Measurements from ENCODE around the gene PPIG. TPM values are rescaled to one million over a fixed set of nuclear protein-coding genes. Genes with fewer than 3 reads are reported as not detected.
"Not testable (repeated sequence)": the region's sequence is repeated elsewhere in the genome, so short reads cannot be mapped to it uniquely, and the experiment has no call there.

The PPIG gene
- total RNA-seq, 1 donor from 2014 or later, result 69.8 TPM

DNA sequence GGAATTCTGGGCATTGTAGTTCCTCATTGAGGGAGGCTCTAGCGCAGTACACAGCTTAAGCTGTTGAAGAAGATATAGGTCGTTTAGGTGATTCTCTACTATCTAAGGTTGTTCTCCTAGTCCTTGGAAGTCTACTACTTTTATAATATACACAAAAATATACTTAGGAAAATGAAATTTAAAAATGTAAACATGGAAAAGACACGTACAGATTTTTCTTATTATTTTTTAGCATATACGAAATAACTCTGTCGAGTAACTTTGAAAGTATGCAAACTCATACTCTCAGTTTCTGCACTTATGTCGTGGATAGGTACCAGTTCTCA is 10.2 kb upstream of the PPIG start:
- peak overlapping the region; percentile 81 for H3K27ac Mint-ChIP-seq
- peaks cover 10% of the 10 kb centered on the region for H3K4me1 Mint-ChIP-seq
- no peak for TF ChIP-seq CTCF (IDR thresholded peaks at IDR 0.05)
- intact Hi-C loops (cut with micrococcal nuclease), result loop anchor here (1.0 to 10.0 kb wide), 7 partner anchors 10 to 253 kb away; partner anchors contain the start of genes BBS5, CFAP210, LRP2 and PHOSPHO2
- ATAC-seq (ENCODE audit: low read depth) (no peak), DNase-seq (no peak)
- peaks cover 12% of the 10 kb centered on the region for H3K36me3 Mint-ChIP-seq (ENCODE audit: low read depth)
- H3K9me3 Mint-ChIP-seq, result no peaks in the 10 kb centered on the region
- peak overlapping the region; percentile 98 for H3K4me3 Mint-ChIP-seq
- CTCF ChIA-PET, result interaction anchor here (1.7 kb wide), 1 partner anchor 10 kb away, joined by 7 read pairs; the partner anchor contains the start of gene PPIG
- H3K27me3 Mint-ChIP-seq, result no peaks in the 10 kb centered on the region
- POLR2A ChIA-PET, result interaction anchor here (0.7 to 2.3 kb wide), 3 partner anchors 11 to 253 kb away, joined by 3 to 29 read pairs (median 3); partner anchors contain the start of genes PPIG and UBR3

- POLR2A ChIA-PET, result interaction anchor here (0.7 kb wide), 1 partner anchor 56 kb away, joined by 3 read pairs; no protein-coding TSS in a partner anchor
- DNase-seq; CTCF ChIA-PET; H3K9me3 Mint-ChIP-seq; H3K4me3 Mint-ChIP-seq; H3K27me3 Mint-ChIP-seq; H3K4me1 Mint-ChIP-seq; ATAC-seq (ENCODE audit: low read depth); H3K27ac Mint-ChIP-seq: not testable (repeated sequence)
- intact Hi-C loops (cut with micrococcal nuclease), result loop anchor here (5.0 to 10.0 kb wide), 2 partner anchors 97 to 210 kb away; partner anchors contain the start of genes BBS5 and LRP2
- H3K36me3 Mint-ChIP-seq (ENCODE audit: low read depth), result peaks cover 12% of the 10 kb centered on the region
Measured at GRCh38 chr2:169574539-169574938, 9.6 kb upstream of the PPIG start.

DNA sequence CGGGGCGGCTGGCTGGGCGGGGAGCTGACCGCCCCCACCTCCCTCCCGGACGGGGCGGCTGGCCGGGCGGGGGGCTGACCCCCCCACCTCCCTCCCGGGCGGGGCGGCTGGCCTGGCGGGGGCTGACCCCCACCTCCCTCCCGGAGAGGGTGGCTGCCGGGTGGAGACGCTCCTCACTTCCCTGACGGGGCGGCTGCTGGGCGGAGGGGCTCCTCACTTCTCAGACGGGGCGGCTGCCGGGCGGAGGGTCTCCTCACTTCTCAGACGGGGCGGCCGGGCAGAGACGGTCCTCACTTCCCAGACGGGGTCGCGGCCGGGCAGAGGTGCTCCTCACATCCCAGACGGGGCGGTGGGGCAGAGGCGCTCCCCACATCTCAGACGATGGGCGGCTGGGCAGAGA is 8.9 kb upstream of the PPIG start:
- H3K27ac Mint-ChIP-seq; CTCF ChIA-PET; H3K4me1 Mint-ChIP-seq; H3K4me3 Mint-ChIP-seq; ATAC-seq (ENCODE audit: low read depth); DNase-seq; H3K27me3 Mint-ChIP-seq; POLR2A ChIA-PET; H3K9me3 Mint-ChIP-seq; H3K36me3 Mint-ChIP-seq (ENCODE audit: low read depth): not testable (repeated sequence)
- intact Hi-C loops (cut with micrococcal nuclease), result loop anchor here (10.0 kb wide), 1 partner anchor 210 kb away; the partner anchor contains the start of gene LRP2

DNA sequence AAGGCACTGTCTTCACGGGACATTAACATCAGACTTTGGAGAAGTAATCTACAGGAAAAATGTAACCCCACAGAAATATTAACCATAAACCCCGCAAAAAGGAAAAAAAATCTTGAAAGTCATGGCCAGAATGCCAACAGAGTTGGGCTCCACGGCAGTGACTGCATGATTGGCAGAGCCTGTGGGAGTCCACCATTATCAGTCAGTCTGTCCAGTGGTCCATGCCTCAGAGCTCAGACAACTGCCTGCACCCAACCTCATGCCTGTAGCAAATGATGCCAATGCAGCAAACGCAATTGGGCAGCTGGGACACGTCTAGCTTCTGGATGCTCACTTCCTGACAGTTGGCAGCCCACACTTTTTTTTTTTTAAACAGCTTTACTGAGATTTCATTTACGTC is 5.1 kb upstream of the PPIG start:
- Mint-ChIP-seq H3K4me3 (no peak overlapping the region), H3K36me3 (ENCODE audit: low read depth) (no peaks in the 10 kb centered on the region), H3K27ac (no peak overlapping the region), H3K27me3 (no peaks in the 10 kb centered on the region), H3K4me1 (peaks cover 6% of the 10 kb centered on the region), H3K9me3 (no peaks in the 10 kb centered on the region)
- intact Hi-C loops (cut with micrococcal nuclease), result loop anchor here (10.0 kb wide), 1 partner anchor 214 kb away; the partner anchor contains the start of gene LRP2
- ATAC-seq (ENCODE audit: low read depth), result no peak
- POLR2A ChIA-PET, result no interaction called here
- CTCF ChIA-PET, result no interaction called here
- no peak for TF ChIP-seq CTCF (IDR thresholded peaks at IDR 0.05)
- no peak for DNase-seq

DNA sequence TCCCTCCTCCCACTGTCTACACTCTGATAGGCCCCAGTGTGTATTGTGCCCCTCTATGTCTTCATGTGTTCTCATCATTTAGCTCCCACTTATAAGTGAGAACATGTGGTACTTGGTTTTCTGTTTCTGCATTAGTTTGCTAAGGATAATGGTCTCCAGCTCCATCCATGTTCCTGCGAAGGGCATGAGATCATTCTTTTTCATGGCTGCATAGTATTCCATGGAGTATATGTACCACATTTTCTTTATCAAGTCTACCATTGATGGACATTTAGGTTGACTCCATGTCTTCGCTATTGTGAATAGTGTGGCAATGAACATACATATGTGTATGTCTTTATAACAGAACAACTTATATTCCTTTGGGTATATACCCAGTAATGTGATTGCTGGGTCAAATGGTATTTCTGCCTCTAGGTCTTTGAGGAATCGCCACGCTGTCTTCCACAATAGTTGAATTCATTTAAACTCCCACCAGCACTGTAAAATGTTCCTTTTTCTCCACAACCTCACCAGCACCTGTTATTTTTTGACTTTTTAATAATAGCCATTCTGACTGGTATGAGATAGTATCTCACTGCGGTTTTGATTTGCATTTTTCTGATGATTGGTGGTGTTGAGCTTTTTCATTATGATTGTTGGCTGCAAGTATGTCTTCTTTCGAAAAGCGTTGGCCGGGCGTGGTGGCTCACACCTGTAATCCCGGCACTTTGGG is 1.4 kb upstream of the PPIG start:
- DNase-seq; POLR2A ChIA-PET; CTCF ChIA-PET; H3K9me3 Mint-ChIP-seq; H3K27me3 Mint-ChIP-seq; ATAC-seq (ENCODE audit: low read depth); H3K4me3 Mint-ChIP-seq: not testable (repeated sequence)
- peaks cover 32% of the 10 kb centered on the region for H3K4me1 Mint-ChIP-seq
- peaks cover 21% of the 10 kb centered on the region for H3K36me3 Mint-ChIP-seq (ENCODE audit: low read depth)
- intact Hi-C loops (cut with micrococcal nuclease), result loop anchor here (10.0 kb wide), 1 partner anchor 1342 kb away; the partner anchor contains the start of gene GORASP2
- H3K27ac Mint-ChIP-seq, result peak overlapping the region; percentile 50

DNA sequence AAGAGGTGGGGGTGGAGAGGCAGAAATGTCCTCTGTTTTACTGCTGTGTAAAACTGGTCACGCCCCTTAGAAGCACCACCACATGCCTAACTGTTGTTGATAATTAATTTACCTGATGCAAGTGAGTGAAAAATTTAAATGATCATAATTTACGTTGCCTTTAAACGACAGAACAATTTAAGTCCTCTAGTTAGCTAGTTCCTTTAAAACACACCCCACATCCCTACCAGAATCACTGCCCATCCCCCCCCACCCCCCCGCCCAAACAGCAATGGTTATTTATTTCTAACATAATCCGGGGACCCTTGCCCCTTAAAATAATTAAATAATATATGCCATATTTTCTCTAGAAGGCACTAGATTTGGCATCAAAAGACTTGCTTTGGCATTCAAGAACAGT is 633 bp upstream of the PPIG start:
- ChIA-PET CTCF (interaction anchor here (2.0 kb wide), 1 partner anchor 10 kb away, joined by 7 read pairs; the partner anchor contains the start of gene FASTKD1), POLR2A (interaction anchor here (2.4 to 2.5 kb wide), 2 partner anchors 10 to 216 kb away, joined by 14 to 29 read pairs; partner anchors contain the start of genes FASTKD1 and SSB)
- H3K27ac Mint-ChIP-seq, result no peak overlapping the region
- no peak for TF ChIP-seq CTCF (IDR thresholded peaks at IDR 0.05)
- H3K36me3 Mint-ChIP-seq (ENCODE audit: low read depth), result peaks cover 24% of the 10 kb centered on the region
- peak overlapping the region; percentile 41 for H3K4me3 Mint-ChIP-seq
- no peaks in the 10 kb centered on the region for H3K9me3 Mint-ChIP-seq
- H3K27me3 Mint-ChIP-seq, result no peaks in the 10 kb centered on the region
- intact Hi-C loops (cut with micrococcal nuclease), result loop anchor here (10.0 kb wide), 1 partner anchor 1341 kb away; the partner anchor contains the start of gene GORASP2
- DNase-seq, result no peak
- ATAC-seq (ENCODE audit: low read depth), result no peak
- peaks cover 34% of the 10 kb centered on the region for H3K4me1 Mint-ChIP-seq

Measured in activated B cell treated with CpG ODN at 0.5 μM for 24 hours (primary cell).